Measurements from ENCODE around the gene YTHDC1. TPM values are rescaled to one million over a fixed set of nuclear protein-coding genes. Genes with fewer than 3 reads are reported as not detected.

Gene YTHDC1
- total RNA-seq, result 100 to 1,000 TPM; 225 to 320 (median 270) TPM
- total RNA-seq (2013), result 166 TPM

- H3K4me1 Mint-ChIP-seq, result peaks cover 46 to 52% of the 10 kb centered on the region in 2 donors
- H3K9me3 Mint-ChIP-seq, result no peaks in the 10 kb centered on the region
- intact Hi-C loops (cut with micrococcal nuclease), result loop anchor here (5.0 to 10.0 kb wide), 2 partner anchors 38 to 805 kb away; partner anchors contain the start of gene CENPC
- Histone ChIP-seq H3K27me3 (ENCODE audit: control insufficient read depth, insufficient read depth, low read length) (no peaks in the 10 kb centered on the region), H3K4me3 (ENCODE audit: low read length) (peak within 1 kb of the TSS; percentile 96), H3K9me3 (ENCODE audit: control insufficient read depth, insufficient read depth, low read length) (no peaks in the 10 kb centered on the region), H3K36me3 (ENCODE audit: control insufficient read depth, insufficient read depth, low read length) (no peaks in the 10 kb centered on the region), H3K4me1 (ENCODE audit: control insufficient read depth, insufficient read depth, low read length) (peaks cover 14% of the 10 kb centered on the region), H3K27ac (ENCODE audit: low read length) (peak within 1 kb of the TSS; percentile 99)
- TF ChIP-seq CTCF (IDR thresholded peaks at IDR 0.05), result no peak
- H3K27me3 Mint-ChIP-seq (ENCODE audit: low read depth in 2 of 2), result peaks cover 0 to 17% of the 10 kb centered on the region in 2 donors
- H3K27ac Mint-ChIP-seq, result peak within 1 kb of the TSS; percentile 98 to 99
- DNase-seq, result peak; percentile 93 to 99
- H3K4me3 Mint-ChIP-seq, result peak within 1 kb of the TSS; percentile 97
- WGBS (ENCODE audit: insufficient coverage), result 2% methylated on average over 65 of the region's 67 CpGs
- H3K36me3 Mint-ChIP-seq, result no peaks in the 10 kb centered on the region
- peak; percentile 93 to 98 (median 94) for ATAC-seq
These were observed at the start of gene YTHDC1 for GRCh38 chr4:68349649-68350360. Gene YTHDC1 (minus strand): TSS chr4:68350090. CDS start chr4:68349753, 337 bp downstream.

GRCh38 chr4:68399306-68399705 is 49.4 kb upstream of the YTHDC1 start:
- 85% methylated on average over 4 of the region's 4 CpGs for WGBS (ENCODE audit: insufficient coverage)
- H3K36me3 Mint-ChIP-seq, result no peaks in the 10 kb centered on the region
- H3K4me3 Mint-ChIP-seq, result no peak overlapping the region
- peaks cover 0 to 4% of the 10 kb centered on the region in 2 donors for H3K27me3 Mint-ChIP-seq (ENCODE audit: low read depth in 2 of 2)
- TF ChIP-seq CTCF (IDR thresholded peaks at IDR 0.05), result no peak
- H3K4me1 Mint-ChIP-seq, result no peaks in the 10 kb centered on the region
- no peak for ATAC-seq
- intact Hi-C loops (cut with micrococcal nuclease), result no loop called here
- no peaks in the 10 kb centered on the region for H3K36me3 ChIP-seq (ENCODE audit: control insufficient read depth, insufficient read depth, low read length)
- no peaks in the 10 kb centered on the region for H3K9me3 Mint-ChIP-seq
- H3K4me1 ChIP-seq (ENCODE audit: control insufficient read depth, insufficient read depth, low read length), result no peaks in the 10 kb centered on the region
- H3K9me3 ChIP-seq (ENCODE audit: control insufficient read depth, insufficient read depth, low read length), result no peaks in the 10 kb centered on the region
- H3K4me3 ChIP-seq (ENCODE audit: low read length), result no peak overlapping the region
- H3K27ac Mint-ChIP-seq, result no peak overlapping the region
- DNase-seq, result no peak
- no peaks in the 10 kb centered on the region for H3K27me3 ChIP-seq (ENCODE audit: control insufficient read depth, insufficient read depth, low read length)
- H3K27ac ChIP-seq (ENCODE audit: low read length), result no peak overlapping the region

- DNase-seq (no peak), ATAC-seq (no peak)
- Histone ChIP-seq H3K9me3 (ENCODE audit: control insufficient read depth, insufficient read depth, low read length) (no peaks in the 10 kb centered on the region), H3K4me1 (ENCODE audit: control insufficient read depth, insufficient read depth, low read length) (no peaks in the 10 kb centered on the region), H3K27ac (ENCODE audit: low read length) (no peak overlapping the region), H3K36me3 (ENCODE audit: control insufficient read depth, insufficient read depth, low read length) (no peaks in the 10 kb centered on the region), H3K27me3 (ENCODE audit: control insufficient read depth, insufficient read depth, low read length) (no peaks in the 10 kb centered on the region), H3K4me3 (ENCODE audit: low read length) (no peak overlapping the region)
- H3K27ac Mint-ChIP-seq, result no peak overlapping the region
- peaks cover 0 to 9% of the 10 kb centered on the region in 2 donors for H3K27me3 Mint-ChIP-seq (ENCODE audit: low read depth in 2 of 2)
- no peaks in the 10 kb centered on the region for H3K9me3 Mint-ChIP-seq
- WGBS (ENCODE audit: insufficient coverage), result 100% methylated on average over 1 of the region's 1 CpG
- no peaks in the 10 kb centered on the region for H3K4me1 Mint-ChIP-seq
- TF ChIP-seq CTCF (IDR thresholded peaks at IDR 0.05), result no peak
- intact Hi-C loops (cut with micrococcal nuclease), result no loop called here
- H3K36me3 Mint-ChIP-seq, result no peaks in the 10 kb centered on the region
- no peak overlapping the region for H3K4me3 Mint-ChIP-seq
These were observed 46.9 kb upstream of the YTHDC1 start for GRCh38 chr4:68396756-68397155.
